ENCODE data around the gene LRRC23. TPM values are rescaled to one million over a fixed set of nuclear protein-coding genes. Genes with fewer than 3 reads are reported as not detected.
A peak's percentile ranks its signal among the peaks of the same experiment; 100 is the strongest.

The LRRC23 gene
- total and polyA plus RNA-seq, 2 experiments from 2014 or later = 2.4 to 9.1 TPM

GRCh38 chr12:6957741-6958608, 53.4 kb downstream of the LRRC23 start (continued):
- TF ChIP-seq ZNF462 (CRISPR knock-in tag; IDR thresholded peaks at IDR 0.05) (no peak), ETS1 (IDR thresholded peaks at IDR 0.05) (no peak), ZNF114 (CRISPR knock-in tag; IDR thresholded peaks at IDR 0.05) (no peak), CREB1 (CRISPR knock-in tag; IDR thresholded peaks at IDR 0.05; ENCODE audit: low read depth) (no peak), JUNB (IDR thresholded peaks at IDR 0.05; ENCODE audit: unreplicated experiment) (no peak)

- Mint-ChIP-seq H3K9me3 (no peaks in the 10 kb centered on the region), H3K4me1 (peaks cover 34% of the 10 kb centered on the region), H3K27ac (peak overlapping the region; percentile 85), H3K36me3 (ENCODE audit: low read depth) (no peaks in the 10 kb centered on the region; the same call in 2 of the 3 replicates), H3K4me3 (no peak overlapping the region), H3K27me3 (ENCODE audit: insufficient read depth, low read depth, poor library complexity) (peaks cover 19% of the 10 kb centered on the region)
- H3K4me2 ChIP-seq = no peak overlapping the region
- H3K36me3 ChIP-seq (ENCODE audit: insufficient read depth) = no peaks in the 10 kb centered on the region
- no peak overlapping the region for H3K4me3 ChIP-seq
- DNase-seq (ENCODE audit: low spot score) (no peak), ATAC-seq (no peak)
- peaks cover 26% of the 10 kb centered on the region for H3K4me1 ChIP-seq (ENCODE audit: insufficient read depth)
- no peaks in the 10 kb centered on the region for H4K20me1 ChIP-seq (replicated peaks; ENCODE audit: insufficient read depth)
- no peaks in the 10 kb centered on the region for H3K27me3 ChIP-seq (ENCODE audit: insufficient read depth)
- peaks cover 15% of the 10 kb centered on the region for H3F3A ChIP-seq (replicated peaks; ENCODE audit: low read depth)
- H3K27ac ChIP-seq (ENCODE audit: low read depth) = no peak overlapping the region
- no peak overlapping the region for H2AFZ ChIP-seq
- H3K79me2 ChIP-seq (replicated peaks; ENCODE audit: insufficient read depth) = peaks cover 7% of the 10 kb centered on the region
- no peaks in the 10 kb centered on the region for H3K9me2 ChIP-seq (ENCODE audit: insufficient read depth)
- TF ChIP-seq POLR2AphosphoS5 (IDR thresholded peaks at IDR 0.05; ENCODE audit: low read depth) (no peak), ZNF331 (CRISPR knock-in tag; IDR thresholded peaks at IDR 0.05; ENCODE audit: low read depth) (no peak), REST (IDR thresholded peaks at IDR 0.05; ENCODE audit: unreplicated experiment) (no peak), STAT1 (IDR thresholded peaks at IDR 0.05; ENCODE audit: unreplicated experiment) (no peak), EZH2phosphoT487 (IDR thresholded peaks at IDR 0.05; ENCODE audit: unreplicated experiment) (no peak), JUNB (IDR thresholded peaks at IDR 0.05; ENCODE audit: unreplicated experiment) (no peak), NANOG (IDR thresholded peaks at IDR 0.05; ENCODE audit: borderline replicate concordance) (no peak), ETS1 (IDR thresholded peaks at IDR 0.05) (no peak), CREB1 (CRISPR knock-in tag; IDR thresholded peaks at IDR 0.05; ENCODE audit: low read depth) (no peak)
Measured at GRCh38 chr12:6958609-6959057, 54.0 kb downstream of the LRRC23 start.

Data from GM23338 (cell line).